GM19397 (cell line): ENCODE results near the gene DNHD1.

ENCODE experiments used
- ATAC-seq: cut with Tn5 transposase; IDR thresholded peaks from one replicate; pipeline ENCODE4 v1.9.1; 2021; ENCODE audit warnings: mild to moderate bottlenecking, moderate library complexity; ENCODE audit not compliant: unreplicated experiment

Gene DNHD1

GRCh38 chr11:6531267-6531752 lies 34.2 kb downstream of the DNHD1 start:
- no peak for ATAC-seq

- no peak for ATAC-seq
Observed at GRCh38 chr11:6538456-6538855, 41.4 kb downstream of the DNHD1 start.

GRCh38 chr11:6538945-6539344 lies 41.9 kb downstream of the DNHD1 start:
- ATAC-seq: no peak

- no peak for ATAC-seq
Observed at GRCh38 chr11:6539748-6540268, 42.7 kb downstream of the DNHD1 start.

- ATAC-seq: no peak
Observed at GRCh38 chr11:6541356-6541755, 44.3 kb downstream of the DNHD1 start.

- no peak for ATAC-seq
Observed at GRCh38 chr11:6542727-6543126, 45.6 kb downstream of the DNHD1 start.

- ATAC-seq: no peak
Observed at GRCh38 chr11:6544921-6545850, 48.1 kb downstream of the DNHD1 start.

- no peak for ATAC-seq
Observed at GRCh38 chr11:6545917-6546605, 49.0 kb downstream of the DNHD1 start.

GRCh38 chr11:6546735-6547134 lies 49.7 kb downstream of the DNHD1 start:
- no peak for ATAC-seq

GRCh38 chr11:6547177-6547576 lies 50.1 kb downstream of the DNHD1 start:
- ATAC-seq: no peak

- no peak for ATAC-seq
Observed at GRCh38 chr11:6548121-6548520, 51.0 kb downstream of the DNHD1 start.

- no peak for ATAC-seq
Observed at GRCh38 chr11:6548641-6549040, 51.6 kb downstream of the DNHD1 start.

GRCh38 chr11:6553634-6554033 lies 56.6 kb downstream of the DNHD1 start:
- ATAC-seq: no peak

- ATAC-seq: no peak
Observed at GRCh38 chr11:6554828-6555706, 58.0 kb downstream of the DNHD1 start.

GRCh38 chr11:6556139-6556949 lies 59.3 kb downstream of the DNHD1 start:
- no peak for ATAC-seq

- ATAC-seq: no peak
Observed at GRCh38 chr11:6557063-6557462, 60.0 kb downstream of the DNHD1 start.

- ATAC-seq: no peak
Observed at GRCh38 chr11:6557761-6558674, 60.9 kb downstream of the DNHD1 start.

- no peak for ATAC-seq
Observed at GRCh38 chr11:6559369-6559768, 62.3 kb downstream of the DNHD1 start.

- ATAC-seq: no peak
Observed at GRCh38 chr11:6561288-6561687, 64.2 kb downstream of the DNHD1 start.
